Bronchial epithelial cell (primary cell): ENCODE measurements around the gene CEACAM21. TPM values are rescaled to one million over a fixed set of nuclear protein-coding genes. Genes with fewer than 3 reads are reported as not detected.

Experiments
- DNase-seq: peaks from one replicate; pipeline ENCODE4 v3.0.0-alpha.2; 2010; ENCODE audit warnings: low read depth
- FAIRE-seq: peaks from 2 replicates; lab custom pipeline; 2011; peaks lifted over from hg19 to GRCh38; lab: Jason Lieb, UNC
- H3K27me3 ChIP-seq: 2 replicates; pipeline ENCODE4 v1.5.1; 2011; ENCODE audit warnings: low read length; ENCODE audit not compliant: control insufficient read depth, insufficient read depth
- H3K36me3 ChIP-seq: 2 replicates; pipeline ENCODE4 v1.5.1; 2011; ENCODE audit warnings: low read length; ENCODE audit not compliant: control insufficient read depth, insufficient read depth
- H3K4me3 ChIP-seq: 2 replicates; pipeline ENCODE4 v1.5.1; 2011; ENCODE audit warnings: mild to moderate bottlenecking, low read depth, low read length, control low read depth
- total RNA-seq: library from RNA; depleted of rRNA; stranded (reverse); fragments of >200 nt; gene quantifications from 2 replicates; pipeline ENCODE4 v1.2.1, GENCODE V29; 2014
- TF ChIP-seq, protein P1 (sequence below): IDR thresholded peaks from 2 replicates; pipeline ENCODE4 v1.5.1; 2011; ENCODE audit warnings: mild to moderate bottlenecking, moderate library complexity, low read length, control low read depth, inconsistent platforms; ENCODE audit not compliant: insufficient read depth, severe bottlenecking

The CEACAM21 gene
- total RNA-seq, 1 donor from 2014 or later = not detected

DNA sequence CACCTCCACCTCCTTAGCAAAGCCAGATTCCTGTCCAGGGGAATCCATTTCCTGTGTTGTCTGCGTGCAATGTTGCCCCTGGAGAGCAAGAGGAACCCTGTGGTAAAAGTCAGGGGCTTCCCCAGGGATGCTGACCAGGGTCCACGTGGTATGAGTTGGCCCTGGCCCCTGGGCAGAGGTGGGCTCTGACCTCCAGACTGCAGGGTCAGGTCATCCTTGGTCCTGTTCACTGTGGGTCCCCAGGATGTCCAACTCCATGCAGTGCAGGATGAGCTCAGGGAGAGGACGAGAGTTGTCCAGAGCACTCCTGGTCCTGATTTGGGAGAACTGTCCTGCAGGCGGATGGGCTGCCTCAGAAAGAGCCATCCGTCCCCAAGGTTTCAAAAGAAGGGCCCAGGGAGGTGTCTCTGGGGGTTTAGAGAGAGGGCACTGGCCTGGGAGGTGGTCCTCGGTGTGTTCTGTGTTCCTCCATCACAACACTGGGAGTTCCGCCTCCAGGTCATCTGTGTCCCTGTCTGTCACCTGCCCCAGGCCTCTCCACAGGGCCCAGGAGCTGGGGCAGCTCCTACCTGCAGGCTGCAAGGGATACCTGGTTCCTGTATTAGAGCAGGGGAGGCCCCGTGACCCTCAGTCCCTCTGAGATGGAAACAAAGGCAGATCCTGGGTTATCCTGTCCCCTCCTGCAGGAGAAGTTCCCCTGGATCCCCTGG is 52.2 kb downstream of the CEACAM21 start:
- TF ChIP-seq, protein P1, sequence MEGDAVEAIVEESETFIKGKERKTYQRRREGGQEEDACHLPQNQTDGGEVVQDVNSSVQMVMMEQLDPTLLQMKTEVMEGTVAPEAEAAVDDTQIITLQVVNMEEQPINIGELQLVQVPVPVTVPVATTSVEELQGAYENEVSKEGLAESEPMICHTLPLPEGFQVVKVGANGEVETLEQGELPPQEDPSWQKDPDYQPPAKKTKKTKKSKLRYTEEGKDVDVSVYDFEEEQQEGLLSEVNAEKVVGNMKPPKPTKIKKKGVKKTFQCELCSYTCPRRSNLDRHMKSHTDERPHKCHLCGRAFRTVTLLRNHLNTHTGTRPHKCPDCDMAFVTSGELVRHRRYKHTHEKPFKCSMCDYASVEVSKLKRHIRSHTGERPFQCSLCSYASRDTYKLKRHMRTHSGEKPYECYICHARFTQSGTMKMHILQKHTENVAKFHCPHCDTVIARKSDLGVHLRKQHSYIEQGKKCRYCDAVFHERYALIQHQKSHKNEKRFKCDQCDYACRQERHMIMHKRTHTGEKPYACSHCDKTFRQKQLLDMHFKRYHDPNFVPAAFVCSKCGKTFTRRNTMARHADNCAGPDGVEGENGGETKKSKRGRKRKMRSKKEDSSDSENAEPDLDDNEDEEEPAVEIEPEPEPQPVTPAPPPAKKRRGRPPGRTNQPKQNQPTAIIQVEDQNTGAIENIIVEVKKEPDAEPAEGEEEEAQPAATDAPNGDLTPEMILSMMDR = no peak
- no peaks in the 10 kb centered on the region for H3K36me3 ChIP-seq
- no peak for FAIRE-seq
- no peak for DNase-seq
- H3K27me3 ChIP-seq = no peaks in the 10 kb centered on the region
- H3K4me3 ChIP-seq = no peak overlapping the region

Other genes with a start within 250 kb of the CEACAM21 start
- gene TGFB1, start 222.2 kb upstream of the CEACAM21 start, total RNA-seq = 4.5 and 5.2 TPM in 2 replicates
- gene B9D2, start 212.0 kb upstream of the CEACAM21 start, total RNA-seq = 1.1 and 1.9 TPM in 2 replicates
- gene TMEM91, start 199.6 kb upstream of the CEACAM21 start, total RNA-seq = 7.6 and 10.2 TPM in 2 replicates
- 13.7 and 58.4 TPM in 2 replicates for gene EXOSC5, start 178.8 kb upstream of the CEACAM21 start, total RNA-seq
- 39.6 and 41.6 TPM in 2 replicates for gene BCKDHA, start 178.3 kb upstream of the CEACAM21 start, total RNA-seq
- 3.2 and 14.3 TPM in 2 replicates for gene B3GNT8, start 148.8 kb upstream of the CEACAM21 start, total RNA-seq
- gene DMAC2, start 136.3 kb upstream of the CEACAM21 start, total RNA-seq = 39.5 and 40.2 TPM in 2 replicates
- gene ERICH4, start 133.0 kb upstream of the CEACAM21 start, total RNA-seq = not detected in 2 replicates
- gene CEACAM4, start 50.9 kb downstream of the CEACAM21 start, total RNA-seq = not detected in 2 replicates
- 0.79 and 7.3 TPM in 2 replicates for gene CEACAM7, start 112.1 kb downstream of the CEACAM21 start, total RNA-seq
- gene CEACAM5, start 132.5 kb downstream of the CEACAM21 start, total RNA-seq = 11.6 and 40.6 TPM in 2 replicates
- gene CEACAM6, start 179.4 kb downstream of the CEACAM21 start, total RNA-seq = 13.7 and 41.6 TPM in 2 replicates
- 0.26 TPM in 1 of 2 replicates, not detected in the other for gene CEACAM3, start 220.4 kb downstream of the CEACAM21 start, total RNA-seq